ENCODE results near the gene ANKRD55.

Gene ANKRD55

DNA sequence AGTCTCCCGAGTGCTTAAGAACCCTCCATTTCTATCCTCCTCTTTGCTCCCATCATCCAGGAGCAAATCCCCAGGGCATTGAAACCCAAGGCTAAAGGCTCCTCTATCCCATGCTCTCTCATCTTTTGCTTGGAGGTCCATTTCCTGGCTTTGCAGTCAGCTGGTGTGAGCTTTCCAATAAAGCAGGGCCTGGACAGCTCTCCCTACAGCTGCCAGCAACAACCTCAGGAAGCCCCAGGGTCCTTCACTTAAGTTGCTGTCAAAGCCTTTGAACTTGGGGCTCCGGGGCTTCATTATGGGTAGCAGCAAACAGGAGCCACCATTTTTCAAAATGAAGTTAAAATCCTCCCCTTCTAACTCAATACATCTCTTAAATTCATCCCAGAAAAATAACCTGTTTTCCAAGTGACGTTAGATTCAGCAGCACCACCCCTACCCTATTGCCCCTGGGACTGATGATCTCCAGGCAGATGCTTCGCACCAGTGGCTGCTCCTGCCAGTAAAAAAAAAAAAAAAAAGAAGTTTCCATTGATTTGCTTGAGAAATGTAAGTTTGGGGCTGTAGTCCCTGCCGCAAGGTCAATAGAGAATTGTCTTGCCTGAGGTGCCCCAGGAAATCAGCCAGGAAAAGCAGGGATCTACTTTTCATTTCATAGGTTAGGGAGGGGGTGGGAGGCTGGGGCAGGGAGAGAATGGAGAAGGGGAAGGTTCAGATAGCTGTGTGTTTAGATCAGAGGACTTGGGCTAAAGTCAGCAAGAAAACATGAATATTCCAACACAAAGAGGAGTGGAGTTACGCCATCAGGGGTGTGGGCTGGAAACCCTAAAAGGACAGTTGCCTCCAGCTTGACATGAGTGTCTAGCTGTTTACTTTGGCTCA lies 154.6 kb downstream of the ANKRD55 start:
- DNase-seq (ENCODE audit: low read depth in 2 of 2), result no peak

DNA sequence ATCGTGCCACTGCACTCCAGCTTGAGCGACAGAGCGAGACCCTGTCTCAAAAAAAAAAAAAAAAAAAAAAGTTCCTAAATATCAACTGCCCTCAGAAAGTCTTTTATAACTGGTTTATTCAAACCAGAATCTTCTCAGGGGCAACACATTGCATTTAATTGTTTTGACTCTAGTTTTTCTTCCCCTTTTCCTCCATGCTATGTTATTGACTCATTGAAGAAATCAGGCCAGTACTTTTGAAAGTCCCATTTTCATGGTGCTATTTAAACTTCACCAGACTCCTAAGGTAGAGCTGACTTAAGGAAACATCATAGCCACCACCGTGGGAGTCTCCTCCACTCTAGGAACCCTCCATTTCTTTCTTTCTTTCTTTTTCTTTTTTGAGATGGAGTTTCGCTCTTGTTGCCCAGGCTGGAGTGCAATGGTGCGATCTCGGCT lies 155.3 kb downstream of the ANKRD55 start:
- DNase-seq (ENCODE audit: low read depth in 2 of 2), result no peak

DNA sequence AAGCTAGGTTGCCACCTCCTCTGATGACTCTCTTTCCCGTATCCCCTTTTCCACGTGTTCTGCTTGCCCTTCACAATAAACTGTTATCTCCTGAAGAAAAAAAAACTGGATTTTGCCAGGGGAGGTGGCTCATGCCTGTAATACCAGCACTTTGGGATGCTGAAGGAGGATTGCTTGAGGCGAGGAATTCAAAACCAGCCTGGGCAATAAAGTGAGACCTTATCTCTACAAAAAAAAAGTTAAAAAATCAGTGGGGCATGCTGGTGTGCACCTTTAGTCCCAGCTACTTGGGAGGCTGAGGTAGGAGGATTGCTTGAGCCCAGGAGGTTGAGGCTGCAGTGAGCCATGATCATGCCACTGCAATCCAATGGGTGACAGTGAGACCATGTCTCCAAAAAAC lies 156.6 kb downstream of the ANKRD55 start:
- DNase-seq (ENCODE audit: low read depth in 2 of 2), result no peak

DNA sequence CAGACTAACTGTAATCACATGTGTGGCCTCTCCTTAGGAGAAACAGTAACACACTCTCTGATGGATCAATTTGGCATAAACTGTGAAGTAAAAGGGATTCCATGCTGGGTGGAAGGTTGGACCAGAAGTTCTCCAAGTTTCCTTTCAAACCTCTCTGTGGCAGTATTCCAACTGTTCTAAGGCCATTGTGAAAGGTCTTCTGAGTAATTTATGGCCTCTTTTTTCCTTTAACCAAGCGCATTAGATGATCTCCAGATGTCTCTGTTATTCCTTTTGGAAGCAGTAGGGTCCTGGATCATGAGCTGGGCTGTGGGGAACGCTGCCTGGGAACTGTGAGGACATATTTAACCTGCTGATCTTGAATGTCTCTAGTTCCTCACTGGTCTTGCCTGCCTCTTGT lies 157.8 kb downstream of the ANKRD55 start:
- DNase-seq (ENCODE audit: low read depth in 2 of 2), result no peak

DNA sequence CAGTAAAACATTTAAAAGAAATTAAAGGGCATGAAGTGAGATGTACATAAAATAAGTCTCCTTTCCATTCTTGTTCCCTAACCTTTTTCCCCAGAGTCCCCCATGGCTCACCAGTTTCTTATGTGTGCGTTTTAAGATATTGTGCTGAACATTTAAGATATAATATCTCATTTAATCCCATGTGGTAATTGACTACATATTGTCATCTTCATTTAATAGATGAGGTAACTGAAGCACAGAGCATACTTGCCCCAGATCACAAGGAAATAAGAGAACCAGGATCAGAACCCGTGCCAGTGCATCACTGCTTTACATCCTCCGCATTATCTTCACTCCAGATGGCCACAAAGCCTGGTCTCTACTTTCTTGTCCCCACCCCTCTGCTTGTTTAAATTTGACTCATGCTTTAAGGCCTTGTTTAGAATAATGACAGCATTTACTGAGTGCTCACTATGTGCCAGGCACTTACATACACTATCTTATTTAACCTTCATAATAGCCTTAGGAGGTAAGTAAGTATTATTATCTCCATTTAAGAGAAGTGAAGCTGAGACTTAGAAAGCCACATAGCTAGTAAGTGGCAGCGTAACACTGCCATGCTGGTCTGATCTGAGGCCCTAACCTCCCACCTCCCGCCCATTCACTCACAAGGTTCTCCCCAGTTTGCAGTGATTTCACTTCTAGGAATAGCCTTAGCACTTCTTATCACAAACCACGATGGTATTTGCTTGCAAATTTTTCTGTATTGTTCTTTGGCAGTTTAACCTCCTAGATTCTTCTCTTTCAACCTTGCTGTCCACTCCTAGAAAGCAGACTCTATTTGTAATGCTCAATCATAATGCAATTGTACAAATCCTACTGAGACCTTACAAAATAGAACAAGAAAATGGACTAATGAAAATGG lies 160.0 kb downstream of the ANKRD55 start:
- DNase-seq (ENCODE audit: low read depth in 2 of 2), result no peak

DNA sequence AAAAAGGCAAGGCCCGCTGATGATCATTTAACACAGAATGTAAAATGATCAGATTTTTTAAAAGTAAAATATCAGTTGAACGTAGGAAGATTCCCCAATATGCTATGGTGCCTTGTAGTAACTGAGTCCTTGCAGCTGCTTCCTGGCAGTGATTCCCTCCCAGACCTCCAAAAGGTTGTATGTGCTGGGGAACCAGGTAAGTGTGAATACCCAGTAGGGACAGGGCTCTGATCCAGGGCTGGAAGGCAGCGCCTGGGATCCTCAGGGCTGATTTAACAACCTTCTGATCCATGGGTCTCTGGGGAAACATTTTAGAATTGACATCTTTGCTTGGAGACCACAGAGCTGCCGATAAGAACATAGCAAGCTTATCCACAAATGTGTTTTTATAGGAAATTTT lies 161.7 kb downstream of the ANKRD55 start:
- no peak for DNase-seq (ENCODE audit: low read depth in 2 of 2)

DNA sequence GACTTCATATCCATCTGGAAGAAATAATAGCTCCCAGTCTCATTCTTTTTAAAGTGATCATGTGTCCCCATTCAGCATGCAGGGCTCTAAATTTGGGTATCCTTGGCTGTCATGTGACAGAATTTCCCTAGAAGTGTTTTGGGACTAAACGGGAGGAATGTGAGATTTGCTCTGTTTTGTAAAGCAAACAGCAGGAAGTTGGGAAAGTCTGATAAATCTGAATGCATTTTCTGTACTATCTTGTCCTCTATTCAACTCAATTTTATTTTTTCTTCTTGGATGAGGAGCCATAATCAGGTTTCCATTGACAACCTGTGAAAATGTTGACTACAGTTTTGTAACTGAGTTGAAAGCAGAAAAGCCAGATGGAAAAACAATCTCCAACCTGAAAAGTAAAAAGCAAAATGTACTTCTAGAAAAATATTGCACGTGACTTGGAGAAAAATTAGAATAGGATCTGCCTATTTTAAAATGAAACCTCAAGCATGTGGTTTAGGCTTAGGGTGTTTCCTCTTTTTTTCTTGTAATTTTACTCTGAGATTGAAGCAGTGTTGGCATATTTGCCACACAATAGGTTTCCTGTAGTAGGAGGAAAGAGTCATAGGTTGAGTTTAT lies 162.2 kb downstream of the ANKRD55 start:
- no peak for DNase-seq (ENCODE audit: low read depth in 2 of 2)

DNA sequence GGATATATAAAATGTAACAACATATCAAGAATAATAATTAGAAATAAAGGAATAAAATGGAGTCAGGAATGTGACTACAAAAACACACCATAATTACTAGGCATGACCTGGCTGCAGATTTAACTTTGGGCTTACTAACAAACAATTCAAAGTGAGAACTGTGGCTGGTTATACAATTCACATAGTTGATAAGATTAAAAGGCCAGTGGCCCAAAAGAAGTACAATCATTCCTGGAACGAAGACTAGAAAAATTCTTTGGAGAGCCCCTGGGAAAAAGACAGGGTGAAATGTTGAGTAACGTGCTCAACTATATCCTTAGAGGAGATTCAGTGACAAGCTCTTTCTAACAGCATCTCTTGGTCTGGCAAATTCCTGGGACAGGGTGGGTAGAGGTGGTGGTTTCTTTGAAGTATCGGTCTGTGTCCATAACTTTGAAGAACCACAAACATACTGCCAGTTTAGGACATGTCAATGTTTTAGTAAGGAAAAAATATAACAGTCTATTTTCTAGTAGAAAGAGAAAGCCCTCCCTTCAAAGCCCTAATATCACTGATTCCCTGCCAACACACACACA lies 163.4 kb downstream of the ANKRD55 start:
- DNase-seq (ENCODE audit: low read depth in 2 of 2), result no peak

DNA sequence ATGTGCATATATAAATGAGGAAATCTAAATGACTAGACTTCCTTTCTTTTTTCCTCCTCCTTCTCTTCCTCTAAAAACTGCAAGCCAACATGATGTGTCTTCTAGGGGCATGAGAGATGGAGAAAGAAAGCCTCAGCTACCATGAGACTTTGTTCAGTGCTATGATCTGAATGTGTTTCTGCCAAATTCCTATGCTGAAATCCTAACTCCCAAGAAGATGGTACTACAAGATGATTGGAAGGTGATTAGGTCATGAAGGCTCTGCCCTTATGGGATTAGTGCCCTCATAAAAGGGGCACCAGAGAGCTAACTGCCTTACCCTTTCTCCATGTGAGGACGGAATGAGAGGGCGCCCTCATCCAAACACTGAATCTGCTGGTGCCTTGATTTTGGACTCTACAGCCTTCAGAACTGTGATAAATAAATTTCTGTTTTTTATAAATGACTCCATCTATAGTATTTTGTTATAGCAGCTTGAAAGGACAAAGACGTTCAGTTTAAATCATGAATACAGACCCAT lies 166.1 kb downstream of the ANKRD55 start:
- no peak for DNase-seq (ENCODE audit: low read depth in 2 of 2)

DNA sequence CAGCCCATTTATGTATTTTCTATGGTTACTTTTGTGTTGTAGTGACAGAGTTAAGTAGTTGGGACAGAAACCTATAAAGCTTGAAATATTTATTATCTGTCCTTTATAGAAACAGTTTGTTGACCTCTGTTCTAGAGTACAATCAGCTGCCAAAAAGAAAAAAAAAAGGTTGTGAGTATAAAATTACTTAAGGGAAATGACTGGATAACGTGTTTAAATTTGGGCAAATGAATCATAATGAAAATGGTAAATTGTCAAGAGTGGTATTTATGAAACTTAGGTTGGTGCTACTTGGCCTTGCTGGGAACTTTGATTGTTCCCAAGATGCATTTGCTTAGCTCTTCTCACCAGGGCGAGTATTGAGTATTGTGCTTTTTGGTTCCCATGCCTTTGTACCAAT lies 168.1 kb downstream of the ANKRD55 start:
- DNase-seq (ENCODE audit: low read depth in 2 of 2), result no peak

DNA sequence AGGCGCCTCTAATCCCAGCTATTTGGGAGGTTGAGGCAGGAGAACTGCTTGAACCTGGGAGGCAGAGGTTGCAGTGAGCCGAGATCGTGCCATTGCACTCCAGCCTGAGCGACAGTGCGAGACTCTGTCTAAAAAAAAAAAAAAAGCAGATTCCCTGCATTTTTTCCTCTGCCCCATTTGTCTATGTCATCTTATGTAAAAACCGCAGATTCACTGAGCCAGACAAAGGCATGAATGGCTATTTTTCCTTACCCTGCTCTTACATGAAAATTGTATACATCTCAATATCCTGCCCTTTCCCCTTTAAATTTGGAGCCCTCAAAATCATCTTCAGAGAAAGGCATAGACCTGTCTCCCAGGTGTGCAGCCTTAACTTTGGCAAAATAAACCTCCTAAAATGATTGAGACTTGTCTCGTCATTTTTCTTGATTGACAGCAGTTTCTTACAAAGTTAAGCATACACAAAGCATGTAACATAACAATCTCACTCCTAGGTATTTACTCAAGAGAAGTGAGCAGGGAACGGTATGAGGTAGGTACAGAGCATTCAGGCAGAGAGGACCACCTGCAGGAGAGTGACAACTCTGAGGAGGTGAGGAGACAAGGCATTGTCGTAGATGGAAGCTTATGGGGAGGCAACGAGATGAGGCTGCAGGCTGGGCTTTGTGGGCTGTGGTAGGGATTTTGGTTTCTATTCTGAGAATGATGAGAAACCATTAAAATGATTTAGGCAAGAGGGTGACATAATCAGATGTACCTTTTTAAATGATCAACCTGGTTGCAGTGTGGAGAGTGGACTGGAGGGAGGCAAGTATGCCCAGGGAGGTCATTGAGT lies 172.6 kb downstream of the ANKRD55 start:
- DNase-seq (ENCODE audit: low read depth in 2 of 2), result no peak

DNA sequence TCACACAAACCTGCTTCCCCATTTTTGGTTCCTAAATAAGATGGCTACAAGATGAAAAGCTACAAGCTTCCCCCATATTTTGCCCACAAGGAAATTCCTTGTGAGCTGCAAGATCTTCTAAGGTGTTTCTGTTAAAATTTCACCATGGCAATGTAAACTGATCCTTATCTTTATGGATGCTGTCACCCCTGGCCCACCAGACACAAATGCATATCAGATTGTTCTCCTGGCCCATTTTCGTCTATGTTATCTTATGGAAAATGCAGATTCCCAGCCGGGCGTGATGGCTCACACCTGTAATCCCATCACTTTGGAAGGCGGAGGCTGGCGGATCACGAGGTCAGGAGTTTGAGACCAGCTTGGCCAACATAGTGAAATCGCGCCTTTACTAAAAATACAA lies 173.3 kb downstream of the ANKRD55 start:
- no peak for DNase-seq (ENCODE audit: low read depth in 2 of 2)

DNA sequence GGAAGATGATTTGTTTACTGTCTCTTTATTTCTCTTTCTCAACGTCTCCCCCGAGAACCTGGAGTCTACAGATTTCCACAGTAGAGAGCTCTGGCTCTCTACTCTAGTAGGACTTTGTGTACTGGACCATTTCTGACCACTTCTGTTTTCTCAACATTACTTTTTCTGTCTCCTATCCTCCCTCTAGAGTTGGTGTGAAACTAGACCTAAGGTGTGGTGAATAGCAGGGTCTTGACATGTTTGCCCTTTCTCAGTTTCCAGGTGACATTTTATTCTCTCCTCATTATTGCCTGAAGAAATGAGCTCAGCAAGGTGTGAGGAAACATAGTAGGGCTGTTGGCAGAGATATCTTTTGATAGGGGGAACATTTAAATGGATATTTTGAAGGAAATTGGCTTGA lies 176.3 kb downstream of the ANKRD55 start:
- no peak for DNase-seq (ENCODE audit: low read depth in 2 of 2)

DNA sequence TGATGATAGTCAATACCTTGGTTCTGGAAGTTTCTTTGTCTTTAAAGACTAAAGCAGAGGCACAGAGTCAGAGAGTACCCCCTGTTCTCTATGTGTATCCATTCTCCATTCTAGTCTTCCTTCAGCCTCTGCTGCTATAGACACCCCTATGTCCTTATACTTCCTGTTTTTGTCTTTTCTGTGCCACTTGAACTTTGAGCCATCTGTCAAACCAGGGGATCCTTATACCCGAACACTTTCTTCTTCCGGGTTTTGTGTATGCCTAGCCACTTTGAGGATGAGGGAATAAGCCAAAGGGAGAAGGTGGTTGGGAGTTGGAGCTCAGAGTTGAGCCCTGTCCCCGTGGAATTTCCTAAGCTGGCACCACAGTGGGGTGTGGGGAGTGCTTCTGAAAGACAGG lies 177.3 kb downstream of the ANKRD55 start:
- DNase-seq (ENCODE audit: low read depth in 2 of 2), result no peak

DNA sequence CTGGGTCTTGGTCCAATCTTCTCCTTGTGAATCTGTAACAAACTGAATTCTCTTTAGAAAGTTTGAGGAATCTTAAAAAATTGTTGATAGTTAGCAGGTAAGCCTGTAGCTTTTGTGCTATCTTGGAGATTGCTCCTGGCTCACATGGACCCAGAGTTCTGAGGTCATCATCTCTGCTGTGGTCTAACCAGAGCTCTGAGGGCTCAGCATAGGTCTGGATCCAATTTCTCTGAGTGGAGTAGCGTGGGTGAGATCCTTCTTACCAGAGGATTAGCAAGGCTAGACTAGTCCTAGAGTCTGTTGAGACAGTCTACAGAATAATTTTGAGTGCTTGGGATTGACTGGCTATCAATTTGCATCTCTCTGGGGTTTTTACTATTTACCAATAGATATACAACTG lies 177.8 kb downstream of the ANKRD55 start:
- DNase-seq (ENCODE audit: low read depth in 2 of 2), result no peak

DNA sequence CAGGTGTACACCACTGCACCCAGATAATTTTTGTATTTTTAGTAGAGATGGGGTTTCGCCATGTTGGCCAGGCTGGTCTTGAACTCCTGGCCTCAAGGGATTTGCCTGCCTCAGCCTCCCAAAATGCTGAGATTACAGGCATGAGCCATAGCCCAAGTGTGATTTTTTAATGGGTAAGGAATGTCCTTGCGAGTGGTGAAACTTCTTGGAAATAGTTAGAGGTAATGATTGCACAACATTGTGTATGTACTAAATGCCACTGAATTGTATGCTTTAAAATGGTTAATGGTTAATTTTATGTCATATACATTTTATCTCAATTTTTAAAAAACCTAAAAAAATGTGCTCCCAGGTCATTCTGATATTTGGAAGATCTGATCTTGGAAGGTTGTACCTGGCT lies 178.5 kb downstream of the ANKRD55 start:
- no peak for DNase-seq (ENCODE audit: low read depth in 2 of 2)

DNA sequence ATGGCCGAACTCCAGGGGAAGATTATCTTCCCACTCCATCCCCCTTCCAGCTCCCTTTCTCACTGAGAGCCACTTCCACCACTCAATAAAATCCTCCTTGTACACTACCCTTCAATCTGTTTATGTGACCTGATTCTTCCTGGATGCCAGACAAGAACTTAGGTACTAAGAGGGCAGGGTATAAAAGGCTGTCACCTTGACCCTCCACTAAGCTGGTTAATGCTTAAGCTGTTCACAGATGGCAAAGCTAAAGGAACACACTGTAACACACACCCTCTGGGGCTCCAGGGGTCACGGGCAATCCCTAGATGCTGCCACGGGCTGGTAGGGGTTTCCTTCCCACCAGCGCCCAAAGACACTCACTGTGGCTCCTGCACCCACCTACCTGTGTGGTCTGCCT lies 179.8 kb downstream of the ANKRD55 start:
- DNase-seq (ENCODE audit: low read depth in 2 of 2), result no peak

DNA sequence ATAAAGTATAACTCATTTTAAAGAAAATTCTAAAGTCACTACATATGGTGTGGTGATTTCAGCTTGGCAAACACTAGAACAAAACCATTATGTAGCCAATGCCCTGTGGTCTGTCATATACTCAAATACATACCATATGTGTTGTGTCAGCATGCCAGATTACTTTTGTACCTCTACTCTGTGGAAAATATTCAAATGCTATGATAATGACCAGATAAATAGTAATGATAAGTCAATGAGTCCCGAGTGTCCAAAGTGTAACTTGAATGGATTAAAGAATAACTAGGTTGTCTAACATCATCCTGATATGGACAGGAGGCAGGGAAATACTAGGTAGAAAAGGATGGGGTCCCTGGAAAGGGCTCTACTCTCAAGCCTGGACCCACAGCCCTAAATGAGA lies 180.4 kb downstream of the ANKRD55 start:
- no peak for DNase-seq (ENCODE audit: low read depth in 2 of 2)

DNA sequence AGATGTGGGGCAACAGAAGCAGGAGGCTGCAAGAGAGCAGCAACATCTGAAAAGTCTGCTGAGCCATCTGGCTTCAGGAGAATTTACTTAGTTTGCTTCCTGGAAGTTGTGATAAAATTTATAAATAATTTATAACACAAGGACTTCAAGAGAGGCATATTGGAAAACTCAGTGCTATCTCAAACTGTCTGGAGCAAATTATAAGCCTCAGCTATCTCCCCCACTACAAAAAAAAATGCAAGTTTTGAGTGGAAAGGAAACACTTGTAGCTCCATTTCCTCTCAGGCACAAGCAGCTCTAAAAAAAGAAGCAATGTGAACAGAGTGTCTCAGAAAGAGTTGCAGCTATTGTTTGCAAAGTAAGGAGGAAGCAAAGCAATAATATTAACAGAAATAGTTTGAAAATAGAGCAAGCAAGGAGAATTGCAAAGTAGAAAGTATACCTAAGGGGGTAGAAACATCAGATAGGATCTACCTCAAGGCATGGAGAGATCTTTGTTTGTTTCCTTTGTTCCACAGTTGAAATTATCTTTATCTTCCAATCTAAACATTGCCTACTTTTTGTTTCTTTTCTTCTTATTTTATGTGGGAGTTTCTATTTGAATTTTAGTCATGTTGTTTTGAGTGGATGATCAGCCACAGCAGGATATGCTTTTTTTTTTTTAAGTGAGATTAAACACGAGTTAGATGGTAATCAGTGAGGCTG lies 182.4 kb downstream of the ANKRD55 start:
- DNase-seq (ENCODE audit: low read depth in 2 of 2), result no peak

Measured in stimulated activated CD8-positive, alpha-beta memory T cell treated with anti-CD3 and anti-CD28 coated beads, Interleukin-2, amount 100 ng/mL, for 1 hour (primary cell).